Peyer's patch (tissue), 4 donors: ENCODE data around the gene ATOSA.

ENCODE experiments used
- POLR2A ChIP-seq, 2 donors: fragments of 450-650 bp; IDR thresholded peaks; one replicate each; pipeline ENCODE4 v1.5.1; 2017; ENCODE audit warnings: antibody characterized with exemption in 2 of 2, mild to moderate bottlenecking in 2 of 2, moderate library complexity in 2 of 2
- TF ChIP-seq, protein P1 (sequence below), 6 experiments: fragments of 450-650 bp in 4 of 6; fragments of 200-600 bp in 2 of 6; sonication (generic) in 1 of 6; IDR thresholded peaks; one replicate each; pipeline ENCODE4 v1.5.1; 2017 to 2019; ENCODE audit warnings: antibody characterized with exemption in 6 of 6, mild to moderate bottlenecking in 3 of 6, moderate library complexity in 1 of 6

DNA sequence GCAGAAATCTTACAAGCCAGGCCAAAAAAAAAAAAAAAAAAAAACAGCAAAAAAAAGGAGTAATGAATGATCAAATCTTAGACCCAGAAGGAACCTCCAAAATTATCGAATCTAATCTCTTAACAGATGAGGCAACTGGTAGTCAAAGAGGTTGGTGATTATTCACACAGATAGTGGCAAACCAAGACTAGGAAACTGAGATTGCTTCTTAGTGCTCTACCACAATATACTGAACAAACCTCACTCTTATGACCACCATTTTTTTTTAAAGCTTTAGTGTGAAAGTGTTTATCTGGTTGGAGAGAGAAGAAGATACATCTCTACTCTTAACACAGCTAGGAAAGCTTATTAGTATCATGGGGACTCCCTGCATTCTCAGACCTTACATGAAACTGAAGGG is 17.3 kb downstream of the ATOSA start:
- no peak for TF ChIP-seq POLR2A (IDR thresholded peaks at IDR 0.05)
- TF ChIP-seq, protein P1, sequence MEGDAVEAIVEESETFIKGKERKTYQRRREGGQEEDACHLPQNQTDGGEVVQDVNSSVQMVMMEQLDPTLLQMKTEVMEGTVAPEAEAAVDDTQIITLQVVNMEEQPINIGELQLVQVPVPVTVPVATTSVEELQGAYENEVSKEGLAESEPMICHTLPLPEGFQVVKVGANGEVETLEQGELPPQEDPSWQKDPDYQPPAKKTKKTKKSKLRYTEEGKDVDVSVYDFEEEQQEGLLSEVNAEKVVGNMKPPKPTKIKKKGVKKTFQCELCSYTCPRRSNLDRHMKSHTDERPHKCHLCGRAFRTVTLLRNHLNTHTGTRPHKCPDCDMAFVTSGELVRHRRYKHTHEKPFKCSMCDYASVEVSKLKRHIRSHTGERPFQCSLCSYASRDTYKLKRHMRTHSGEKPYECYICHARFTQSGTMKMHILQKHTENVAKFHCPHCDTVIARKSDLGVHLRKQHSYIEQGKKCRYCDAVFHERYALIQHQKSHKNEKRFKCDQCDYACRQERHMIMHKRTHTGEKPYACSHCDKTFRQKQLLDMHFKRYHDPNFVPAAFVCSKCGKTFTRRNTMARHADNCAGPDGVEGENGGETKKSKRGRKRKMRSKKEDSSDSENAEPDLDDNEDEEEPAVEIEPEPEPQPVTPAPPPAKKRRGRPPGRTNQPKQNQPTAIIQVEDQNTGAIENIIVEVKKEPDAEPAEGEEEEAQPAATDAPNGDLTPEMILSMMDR (IDR thresholded peaks at IDR 0.05): no peak
